ENCODE data around the gene ZNRF2.
"Not testable (repeated sequence)": the region's sequence is repeated elsewhere in the genome, so short reads cannot be mapped to it uniquely, and the experiment has no call there.

ZNRF2 gene

GRCh38 chr7:30353932-30354607, 69.7 kb downstream of the ZNRF2 start:
- DNase-seq (ENCODE audit: low spot score), result no peak
- no peak for FAIRE-seq

GRCh38 chr7:30354791-30355190, 70.4 kb downstream of the ZNRF2 start:
- no peak for DNase-seq (ENCODE audit: low spot score)
- no peak for FAIRE-seq

- FAIRE-seq, result no peak
- DNase-seq (ENCODE audit: low spot score), result no peak
These were observed 75.6 kb downstream of the ZNRF2 start for GRCh38 chr7:30359957-30360356.

GRCh38 chr7:30363778-30364563, 79.6 kb downstream of the ZNRF2 start:
- FAIRE-seq, result no peak
- DNase-seq (ENCODE audit: low spot score), result no peak

GRCh38 chr7:30364773-30365172, 80.4 kb downstream of the ZNRF2 start:
- DNase-seq (ENCODE audit: low spot score) (no peak), FAIRE-seq (no peak)

- FAIRE-seq (no peak), DNase-seq (ENCODE audit: low spot score) (no peak)
These were observed 81.2 kb downstream of the ZNRF2 start for GRCh38 chr7:30365621-30366020.

GRCh38 chr7:30366606-30367005, 82.2 kb downstream of the ZNRF2 start:
- no peak for DNase-seq (ENCODE audit: low spot score)
- FAIRE-seq, result no peak

- FAIRE-seq (no peak), DNase-seq (ENCODE audit: low spot score) (no peak)
These were observed 83.2 kb downstream of the ZNRF2 start for GRCh38 chr7:30367561-30367960.

GRCh38 chr7:30369879-30370278, 85.5 kb downstream of the ZNRF2 start:
- FAIRE-seq (no peak), DNase-seq (ENCODE audit: low spot score) (no peak)

GRCh38 chr7:30371321-30371720, 86.9 kb downstream of the ZNRF2 start:
- DNase-seq (ENCODE audit: low spot score), result no peak
- FAIRE-seq, result no peak

GRCh38 chr7:30378275-30378674, 93.9 kb downstream of the ZNRF2 start:
- FAIRE-seq (no peak), DNase-seq (ENCODE audit: low spot score) (no peak)

- no peak for DNase-seq (ENCODE audit: low spot score)
- no peak for FAIRE-seq
These were observed 94.7 kb downstream of the ZNRF2 start for GRCh38 chr7:30379131-30379530.

- no peak for DNase-seq (ENCODE audit: low spot score)
- no peak for FAIRE-seq
These were observed 95.3 kb downstream of the ZNRF2 start for GRCh38 chr7:30379741-30380140.

GRCh38 chr7:30380294-30380693, 95.9 kb downstream of the ZNRF2 start:
- FAIRE-seq (no peak), DNase-seq (ENCODE audit: low spot score) (no peak)

GRCh38 chr7:30380824-30381223, 96.4 kb downstream of the ZNRF2 start:
- not testable (repeated sequence) for FAIRE-seq; DNase-seq (ENCODE audit: low spot score)

- no peak for FAIRE-seq
These were observed 98.2 kb downstream of the ZNRF2 start for GRCh38 chr7:30382607-30383006.

GRCh38 chr7:30389791-30390190, 105.4 kb downstream of the ZNRF2 start:
- DNase-seq (ENCODE audit: low spot score) (no peak), FAIRE-seq (peak; percentile 70)

More at GRCh38 chr7:30382607-30383006, 98.2 kb downstream of the ZNRF2 start:
- DNase-seq (ENCODE audit: low spot score), result no peak

GRCh38 chr7:30390736-30391636, 106.6 kb downstream of the ZNRF2 start:
- FAIRE-seq (no peak), DNase-seq (ENCODE audit: low spot score) (no peak)

GRCh38 chr7:30391806-30392205, 107.4 kb downstream of the ZNRF2 start:
- DNase-seq (ENCODE audit: low spot score), result no peak
- no peak for FAIRE-seq

GRCh38 chr7:30395676-30396075, 111.3 kb downstream of the ZNRF2 start:
- no peak for FAIRE-seq
- DNase-seq (ENCODE audit: low spot score), result no peak

GRCh38 chr7:30396389-30396788, 112.0 kb downstream of the ZNRF2 start:
- no peak for DNase-seq (ENCODE audit: low spot score)
- no peak for FAIRE-seq

- DNase-seq (ENCODE audit: low spot score), result no peak
- no peak for FAIRE-seq
These were observed 119.1 kb downstream of the ZNRF2 start for GRCh38 chr7:30403477-30403876.

Measured in urothelium cell line (cell line).